ENCODE data around the gene ENKD1. TPM values are rescaled to one million over a fixed set of nuclear protein-coding genes. Genes with fewer than 3 reads are reported as not detected.

The ENKD1 gene
- total and polyA plus RNA-seq, 2 of the 13 experiments (the other 11 are each of a cell fraction or from before 2014, with no cell fraction given) = 10.8 to 20.8 TPM

DNA sequence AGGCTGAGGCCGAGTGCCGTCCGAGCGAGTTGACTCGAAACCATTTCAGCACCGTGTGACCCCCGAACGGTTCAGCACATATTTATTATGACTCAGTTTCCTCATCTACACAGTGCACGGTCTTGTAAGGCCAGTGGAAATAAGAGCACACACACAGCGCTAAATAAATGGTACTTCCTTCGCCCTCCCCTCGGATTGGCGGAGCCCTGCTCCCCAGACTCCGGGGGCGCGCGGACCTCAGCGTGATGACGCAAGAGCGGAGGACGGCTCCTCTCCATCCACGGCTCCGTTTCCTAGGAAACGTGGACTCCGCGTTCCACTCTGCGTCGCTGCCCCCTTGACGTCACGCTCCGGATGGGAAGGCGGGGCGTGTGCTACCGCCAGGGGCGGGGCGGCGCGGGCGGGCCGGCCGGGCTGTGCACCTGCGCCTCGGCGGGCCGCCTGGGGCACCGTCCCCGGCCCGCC, 6.0 kb downstream of the ENKD1 start, which contains the start of gene PARD6A (continued):
- TF ChIP-seq ZNF281 (CRISPR knock-in tag; IDR thresholded peaks at IDR 0.05; ENCODE audit: borderline replicate concordance) (peak; percentile 10; the same call in 1 of the 2 replicates), EHMT2 (IDR thresholded peaks at IDR 0.05; ENCODE audit: borderline replicate concordance, low read depth, low read length) (no peak), KAT2B (IDR thresholded peaks at IDR 0.05; ENCODE audit: borderline replicate concordance, low read depth, low read length) (no peak), ZNF260 (CRISPR knock-in tag; IDR thresholded peaks at IDR 0.05; ENCODE audit: borderline replicate concordance, low read depth) (no peak), DDIT3 (CRISPR knock-in tag; IDR thresholded peaks at IDR 0.05) (no peak), U2AF1 (optimal IDR thresholded peaks at IDR 0.05; ENCODE audit: low read depth, low read length) (peak; percentile 15), SRF (IDR thresholded peaks at IDR 0.05; ENCODE audit: low read depth, low read length) (no peak), NCOA2 (CRISPR knock-in tag; IDR thresholded peaks at IDR 0.05) (no peak), JUNB (CRISPR knock-in tag; IDR thresholded peaks at IDR 0.05; ENCODE audit: borderline replicate concordance) (no peak), ZNF891 (CRISPR knock-in tag; IDR thresholded peaks at IDR 0.05) (peak; percentile 59; the same call in 1 of the 2 replicates), ETV5 (CRISPR knock-in tag; IDR thresholded peaks at IDR 0.05; ENCODE audit: borderline replicate concordance) (peak; percentile 59; the same call in 1 of the 2 replicates), ZKSCAN1 (IDR thresholded peaks at IDR 0.05; ENCODE audit: low read length) (no peak), MZF1 (CRISPR knock-in tag; IDR thresholded peaks at IDR 0.05; ENCODE audit: borderline replicate concordance) (no peak), FOXP4 (CRISPR knock-in tag; IDR thresholded peaks at IDR 0.05) (peak; percentile 38; the same call in 1 of the 2 replicates), NFE2L1 (CRISPR knock-in tag; IDR thresholded peaks at IDR 0.05; ENCODE audit: borderline replicate concordance) (no peak), ZSCAN12 (CRISPR knock-in tag; IDR thresholded peaks at IDR 0.05) (no peak), PAX8 (CRISPR knock-in tag; IDR thresholded peaks at IDR 0.05; ENCODE audit: borderline replicate concordance) (no peak), RBM22 (optimal IDR thresholded peaks at IDR 0.05; ENCODE audit: low read length) (no peak), HIVEP1 (CRISPR knock-in tag; IDR thresholded peaks at IDR 0.05) (no peak), ZNF781 (CRISPR knock-in tag; IDR thresholded peaks at IDR 0.05; ENCODE audit: borderline replicate concordance, not compliant biosample characterization) (no peak), ZNF75D (CRISPR knock-in tag; IDR thresholded peaks at IDR 0.05; ENCODE audit: borderline replicate concordance) (no peak), ZNF7 (CRISPR knock-in tag; IDR thresholded peaks at IDR 0.05) (no peak), KDM5B (CRISPR knock-in tag; IDR thresholded peaks at IDR 0.05; ENCODE audit: borderline replicate concordance) (no peak), ZNF138 (CRISPR knock-in tag; IDR thresholded peaks at IDR 0.05; ENCODE audit: low read depth) (peak; percentile 71; the same call in 1 of the 2 replicates), ZMAT3 (CRISPR knock-in tag; conservative IDR thresholded peaks at IDR 0.05) (no peak; the same call in 1 of the 2 replicates)
- TF ChIP-seq, protein P1, sequence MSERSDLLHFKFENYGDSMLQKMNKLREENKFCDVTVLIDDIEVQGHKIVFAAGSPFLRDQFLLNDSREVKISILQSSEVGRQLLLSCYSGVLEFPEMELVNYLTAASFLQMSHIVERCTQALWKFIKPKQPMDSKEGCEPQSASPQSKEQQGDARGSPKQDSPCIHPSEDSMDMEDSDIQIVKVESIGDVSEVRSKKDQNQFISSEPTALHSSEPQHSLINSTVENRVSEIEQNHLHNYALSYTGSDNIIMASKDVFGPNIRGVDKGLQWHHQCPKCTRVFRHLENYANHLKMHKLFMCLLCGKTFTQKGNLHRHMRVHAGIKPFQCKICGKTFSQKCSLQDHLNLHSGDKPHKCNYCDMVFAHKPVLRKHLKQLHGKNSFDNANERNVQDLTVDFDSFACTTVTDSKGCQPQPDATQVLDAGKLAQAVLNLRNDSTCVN (CRISPR knock-in tag; IDR thresholded peaks at IDR 0.05; ENCODE audit: borderline replicate concordance) = no peak

All from HepG2 (cell line).